Pancreas (tissue), 10 donors: Measurements from ENCODE around the gene ANAPC5. TPM values are rescaled to one million over a fixed set of nuclear protein-coding genes. Genes with fewer than 3 reads are reported as not detected.
"Not testable (repeated sequence)": the region's sequence is repeated elsewhere in the genome, so short reads cannot be mapped to it uniquely, and the experiment has no call there.

Experiments used
- ATAC-seq, 4 donors: fragments of 200-7000 bp; cut with Tn5 transposase; one replicate each; pipeline versions ENCODE4 v1.8.0 to v1.9.1; 2020; ENCODE audit warnings: mild to moderate bottlenecking in 4 of 4, moderate library complexity in 4 of 4
- DNase-seq, 6 donors: peaks; one replicate each; pipeline ENCODE4 v3.0.0-alpha.2; 2020
- FAIRE-seq: peaks from 2 replicates; lab custom pipeline; 2012; peaks lifted over from hg19 to GRCh38; lab: Jason Lieb, UNC
- H3K27ac ChIP-seq, 4 donors: fragments of 200-600 bp; sonication (generic); 1 replicate in 3 of 4; 2 replicates in 1 of 4; pipeline versions ENCODE4 v1.5.0 to v1.8.0; 2020
- H3K27me3 ChIP-seq, 4 donors: fragments of 200-600 bp; one replicate each; pipeline ENCODE4 v1.8.0; 2021
- H3K36me3 ChIP-seq, 3 donors: fragments of 200-600 bp; sonication (generic) in 1 of 3; one replicate each; pipeline versions ENCODE4 v1.5.0 to v1.8.0; 2020 to 2021
- H3K4me1 ChIP-seq, 3 donors: fragments of 200-600 bp; one replicate each; pipeline ENCODE4 v1.8.0; 2021
- H3K4me3 ChIP-seq, 4 donors: fragments of 200-600 bp; sonication (generic) in 2 of 4; one replicate each; pipeline versions ENCODE4 v1.5.0 to v1.8.0; 2020 to 2021
- H3K9me3 ChIP-seq, 4 donors: fragments of 200-600 bp; one replicate each; pipeline ENCODE4 v1.8.0; 2021
- CTCF ChIP-seq, 4 donors: fragments of 200-600 bp; sonication (generic) in 3 of 4; IDR thresholded peaks; one replicate each; pipeline versions ENCODE4 v1.5.0 to v1.8.0; 2021; ENCODE audit warnings: antibody characterized with exemption in 4 of 4
- WGBS, 2 donors: extraction: QIAGEN DNeasy Blood & Tissue Kit; methylation state at CpG; one replicate each; pipeline ENCODE4 v1.1.7; 2013; 5-methylcytosine and 5-hydroxymethylcytosine counted together
- intact Hi-C, 3 donors: fragments of 100-400 bp; cut with DNase I; formaldehyde crosslinking; loops; one replicate each; pipeline versions ENCODE4 v1.11.1 to v1.14.2; 2022
- polyA plus RNA-seq, 2 donors: library from polyadenylated mRNA; stranded (reverse); fragments of 200-250 nt; gene quantifications; one replicate each; pipeline ENCODE4 v1.2.3, GENCODE V29; 2013
- total RNA-seq, 6 donors: library from RNA; stranded (reverse); fragmentation: NEBNext Ultra II Directional in 4 of 6; extraction: Animal tissue kit (Norgen Biotek cat#: 25700) in 4 of 6; gene quantifications; one replicate each; pipeline versions ENCODE4 v1.2.1 to v1.2.4, GENCODE V29; 2021 to 2023
- donor health status: healthy with polysubstance abuse.
- donor health status: DM: no; HTN: no; CAD: no; lungs with moderate emphysema.
- donor health status: DM: no; HTN: no; CAD: no.
- donor health status: control.
- donor health status: control.
- donor health status: Bipolar disorder and iron deficiency.
- donor health status: DM: yes; HTN: yes; CAD: no.
- donor health status: DM: no; HTN: no; CAD: no.
- donor health status: DM: no; HTN: no; CAD: no.
- donor health status: DM: yes; HTN: yes; CAD: no.

The ANAPC5 gene
- total and polyA plus RNA-seq, 8 donors = 58.0 to 183 (median 75.4) TPM

GRCh38 chr12:121323908-121324307 lies 28.3 kb downstream of the ANAPC5 start:
- no peak for TF ChIP-seq CTCF (IDR thresholded peaks at IDR 0.05)
- DNase-seq (no peak), FAIRE-seq (no peak), ATAC-seq (no peak)
- Histone ChIP-seq H3K36me3 (peaks cover 0 to 32% (median 6%) of the 10 kb centered on the region in 3 donors), H3K4me1 (peaks cover 5 to 21% (median 7%) of the 10 kb centered on the region in 3 donors), H3K4me3 (no peak overlapping the region), H3K27me3 (no peaks in the 10 kb centered on the region), H3K27ac (no peak overlapping the region), H3K9me3 (no peaks in the 10 kb centered on the region)
- intact Hi-C loops = no loop called here
- 95 to 96% methylated on average over 3 of the region's 3 CpGs for WGBS, 2 donors

- DNase-seq (no peak), ATAC-seq (peak in 1 of 4 donors; percentile 15), FAIRE-seq (no peak)
- WGBS, 2 donors = 91 to 92% methylated on average over 11 of the region's 11 CpGs
- Histone ChIP-seq H3K4me3 (no peak overlapping the region), H3K9me3 (no peaks in the 10 kb centered on the region), H3K27me3 (no peaks in the 10 kb centered on the region), H3K36me3 (peaks cover 0 to 28% (median 12%) of the 10 kb centered on the region in 3 donors), H3K4me1 (no peaks in the 10 kb centered on the region), H3K27ac (no peak overlapping the region)
- intact Hi-C loops = no loop called here
- no peak for TF ChIP-seq CTCF (IDR thresholded peaks at IDR 0.05)
Observed at GRCh38 chr12:121318121-121318520, 34.1 kb downstream of the ANAPC5 start.

GRCh38 chr12:121314431-121314830 lies 37.8 kb downstream of the ANAPC5 start:
- FAIRE-seq (no peak), DNase-seq (no peak), ATAC-seq (no peak)
- H3K27me3 ChIP-seq = no peaks in the 10 kb centered on the region
- intact Hi-C loops = no loop called here
- H3K9me3 ChIP-seq = no peaks in the 10 kb centered on the region
- H3K36me3 ChIP-seq = peaks cover 0 to 35% (median 6%) of the 10 kb centered on the region in 3 donors
- no peaks in the 10 kb centered on the region for H3K4me1 ChIP-seq
- H3K4me3 ChIP-seq = no peak overlapping the region
- WGBS, 2 donors = 89 to 97% methylated on average over 3 of the region's 3 CpGs
- H3K27ac ChIP-seq = no peak overlapping the region
- TF ChIP-seq CTCF (IDR thresholded peaks at IDR 0.05) = no peak

GRCh38 chr12:121310231-121310630 lies 42.0 kb downstream of the ANAPC5 start:
- DNase-seq = not testable (repeated sequence)
- WGBS, 2 donors = 73 to 78% methylated on average over 1 of the region's 1 CpG

GRCh38 chr12:121307397-121307796 lies 44.8 kb downstream of the ANAPC5 start:
- peaks cover 0 to 31% (median 7%) of the 10 kb centered on the region in 3 donors for H3K36me3 ChIP-seq
- intact Hi-C loops, H3K9me3 ChIP-seq, ATAC-seq, H3K4me3 ChIP-seq, H3K27ac ChIP-seq, H3K27me3 ChIP-seq, FAIRE-seq, H3K4me1 ChIP-seq, DNase-seq: not testable (repeated sequence)
- 95 to 97% methylated on average over 8 of the region's 8 CpGs for WGBS, 2 donors

More at GRCh38 chr12:121310231-121310630, 42.0 kb downstream of the ANAPC5 start:
- H3K4me3 ChIP-seq, H3K4me1 ChIP-seq, FAIRE-seq, H3K27me3 ChIP-seq, H3K9me3 ChIP-seq, H3K27ac ChIP-seq, intact Hi-C loops, ATAC-seq: not testable (repeated sequence)
- H3K36me3 ChIP-seq = peaks cover 0 to 31% (median 7%) of the 10 kb centered on the region in 3 donors

- DNase-seq = no peak
- Histone ChIP-seq H3K27me3 (no peaks in the 10 kb centered on the region), H3K36me3 (peaks cover 0 to 11% (median 7%) of the 10 kb centered on the region in 3 donors), H3K4me3 (no peak overlapping the region), H3K9me3 (no peaks in the 10 kb centered on the region), H3K27ac (no peak overlapping the region), H3K4me1 (peaks cover 0 to 4% (median 0%) of the 10 kb centered on the region in 3 donors)
- 77% methylated on average over 4 of the region's 4 CpGs for WGBS, 2 donors
- TF ChIP-seq CTCF (IDR thresholded peaks at IDR 0.05) = no peak
- ATAC-seq = no peak
- intact Hi-C loops = no loop called here
- no peak for FAIRE-seq
Observed at GRCh38 chr12:121304306-121304705, 47.9 kb downstream of the ANAPC5 start.
